ENCODE results near the gene TBC1D8. TPM values are rescaled to one million over a fixed set of nuclear protein-coding genes. Genes with fewer than 3 reads are reported as not detected.

The TBC1D8 gene
- total and polyA plus RNA-seq, 2 experiments from 2014 or later = 18.0 to 36.9 TPM

GRCh38 chr2:100968146-100969145 is 182.7 kb downstream of the TBC1D8 start (continued):
- TF ChIP-seq, protein P1, sequence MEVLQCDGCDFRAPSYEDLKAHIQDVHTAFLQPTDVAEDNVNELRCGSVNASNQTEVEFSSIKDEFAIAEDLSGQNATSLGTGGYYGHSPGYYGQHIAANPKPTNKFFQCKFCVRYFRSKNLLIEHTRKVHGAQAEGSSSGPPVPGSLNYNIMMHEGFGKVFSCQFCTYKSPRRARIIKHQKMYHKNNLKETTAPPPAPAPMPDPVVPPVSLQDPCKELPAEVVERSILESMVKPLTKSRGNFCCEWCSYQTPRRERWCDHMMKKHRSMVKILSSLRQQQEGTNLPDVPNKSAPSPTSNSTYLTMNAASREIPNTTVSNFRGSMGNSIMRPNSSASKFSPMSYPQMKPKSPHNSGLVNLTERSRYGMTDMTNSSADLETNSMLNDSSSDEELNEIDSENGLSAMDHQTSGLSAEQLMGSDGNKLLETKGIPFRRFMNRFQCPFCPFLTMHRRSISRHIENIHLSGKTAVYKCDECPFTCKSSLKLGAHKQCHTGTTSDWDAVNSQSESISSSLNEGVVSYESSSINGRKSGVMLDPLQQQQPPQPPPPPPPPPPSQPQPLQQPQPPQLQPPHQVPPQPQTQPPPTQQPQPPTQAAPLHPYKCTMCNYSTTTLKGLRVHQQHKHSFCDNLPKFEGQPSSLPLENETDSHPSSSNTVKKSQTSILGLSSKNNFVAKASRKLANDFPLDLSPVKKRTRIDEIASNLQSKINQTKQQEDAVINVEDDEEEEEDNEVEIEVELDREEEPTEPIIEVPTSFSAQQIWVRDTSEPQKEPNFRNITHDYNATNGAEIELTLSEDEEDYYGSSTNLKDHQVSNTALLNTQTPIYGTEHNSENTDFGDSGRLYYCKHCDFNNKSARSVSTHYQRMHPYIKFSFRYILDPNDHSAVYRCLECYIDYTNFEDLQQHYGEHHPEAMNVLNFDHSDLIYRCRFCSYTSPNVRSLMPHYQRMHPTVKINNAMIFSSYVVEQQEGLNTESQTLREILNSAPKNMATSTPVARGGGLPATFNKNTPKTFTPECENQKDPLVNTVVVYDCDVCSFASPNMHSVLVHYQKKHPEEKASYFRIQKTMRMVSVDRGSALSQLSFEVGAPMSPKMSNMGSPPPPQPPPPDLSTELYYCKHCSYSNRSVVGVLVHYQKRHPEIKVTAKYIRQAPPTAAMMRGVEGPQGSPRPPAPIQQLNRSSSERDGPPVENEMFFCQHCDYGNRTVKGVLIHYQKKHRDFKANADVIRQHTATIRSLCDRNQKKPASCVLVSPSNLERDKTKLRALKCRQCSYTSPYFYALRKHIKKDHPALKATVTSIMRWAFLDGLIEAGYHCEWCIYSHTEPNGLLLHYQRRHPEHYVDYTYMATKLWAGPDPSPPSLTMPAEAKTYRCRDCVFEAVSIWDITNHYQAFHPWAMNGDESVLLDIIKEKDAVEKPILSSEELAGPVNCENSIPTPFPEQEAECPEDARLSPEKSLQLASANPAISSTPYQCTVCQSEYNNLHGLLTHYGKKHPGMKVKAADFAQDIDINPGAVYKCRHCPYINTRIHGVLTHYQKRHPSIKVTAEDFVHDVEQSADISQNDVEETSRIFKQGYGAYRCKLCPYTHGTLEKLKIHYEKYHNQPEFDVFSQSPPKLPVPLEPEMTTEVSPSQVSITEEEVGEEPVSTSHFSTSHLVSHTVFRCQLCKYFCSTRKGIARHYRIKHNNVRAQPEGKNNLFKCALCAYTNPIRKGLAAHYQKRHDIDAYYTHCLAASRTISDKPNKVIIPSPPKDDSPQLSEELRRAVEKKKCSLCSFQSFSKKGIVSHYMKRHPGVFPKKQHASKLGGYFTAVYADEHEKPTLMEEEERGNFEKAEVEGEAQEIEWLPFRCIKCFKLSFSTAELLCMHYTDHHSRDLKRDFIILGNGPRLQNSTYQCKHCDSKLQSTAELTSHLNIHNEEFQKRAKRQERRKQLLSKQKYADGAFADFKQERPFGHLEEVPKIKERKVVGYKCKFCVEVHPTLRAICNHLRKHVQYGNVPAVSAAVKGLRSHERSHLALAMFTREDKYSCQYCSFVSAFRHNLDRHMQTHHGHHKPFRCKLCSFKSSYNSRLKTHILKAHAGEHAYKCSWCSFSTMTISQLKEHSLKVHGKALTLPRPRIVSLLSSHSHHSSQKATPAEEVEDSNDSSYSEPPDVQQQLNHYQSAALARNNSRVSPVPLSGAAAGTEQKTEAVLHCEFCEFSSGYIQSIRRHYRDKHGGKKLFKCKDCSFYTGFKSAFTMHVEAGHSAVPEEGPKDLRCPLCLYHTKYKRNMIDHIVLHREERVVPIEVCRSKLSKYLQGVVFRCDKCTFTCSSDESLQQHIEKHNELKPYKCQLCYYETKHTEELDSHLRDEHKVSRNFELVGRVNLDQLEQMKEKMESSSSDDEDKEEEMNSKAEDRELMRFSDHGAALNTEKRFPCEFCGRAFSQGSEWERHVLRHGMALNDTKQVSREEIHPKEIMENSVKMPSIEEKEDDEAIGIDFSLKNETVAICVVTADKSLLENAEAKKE (CRISPR knock-in tag; IDR thresholded peaks at IDR 0.05) = no peak
- no peak for TF ChIP-seq ZNF114 (CRISPR knock-in tag; IDR thresholded peaks at IDR 0.05)

DNA sequence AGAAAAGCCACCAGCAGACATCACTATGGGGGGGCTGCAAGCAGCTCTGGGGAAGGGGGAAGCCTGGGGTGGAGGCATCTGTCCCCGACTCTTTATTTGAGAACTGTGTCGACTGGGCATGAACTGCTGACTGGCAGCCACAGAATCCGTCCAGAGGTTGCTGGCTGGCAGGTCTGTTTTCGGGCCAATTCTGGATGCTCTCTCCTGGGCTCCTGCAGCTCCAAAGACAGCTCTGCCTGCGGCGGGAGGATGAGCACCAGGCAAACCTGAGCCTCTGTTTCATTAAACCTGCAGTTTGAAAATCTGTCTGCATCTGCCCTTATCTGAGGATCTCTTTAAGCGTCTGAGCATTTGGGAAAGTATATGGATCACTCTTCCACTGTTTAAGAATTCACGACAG is 183.5 kb downstream of the TBC1D8 start:
- Mint-ChIP-seq H3K4me1 (peaks cover 6% of the 10 kb centered on the region; the same call in 2 of the 3 replicates), H3K27me3 (ENCODE audit: insufficient read depth, low read depth, poor library complexity) (peaks cover 3% of the 10 kb centered on the region), H3K4me3 (no peak overlapping the region), H3K36me3 (ENCODE audit: low read depth) (no peaks in the 10 kb centered on the region), H3K27ac (no peak overlapping the region), H3K9me3 (no peaks in the 10 kb centered on the region)
- Histone ChIP-seq H3K36me3 (ENCODE audit: insufficient read depth) (no peaks in the 10 kb centered on the region), H3K9me2 (ENCODE audit: insufficient read depth) (peaks cover 8% of the 10 kb centered on the region; the same call in 1 of the 2 replicates), H3K27me3 (ENCODE audit: insufficient read depth) (no peaks in the 10 kb centered on the region), H3K4me2 (no peak overlapping the region), H3F3A (replicated peaks; ENCODE audit: low read depth) (no peaks in the 10 kb centered on the region), H3K27ac (ENCODE audit: low read depth) (no peak overlapping the region), H3K4me1 (ENCODE audit: insufficient read depth) (no peaks in the 10 kb centered on the region), H2AFZ (no peak overlapping the region), H4K20me1 (replicated peaks; ENCODE audit: insufficient read depth) (no peaks in the 10 kb centered on the region), H3K4me3 (no peak overlapping the region), H3K79me2 (replicated peaks; ENCODE audit: insufficient read depth) (no peaks in the 10 kb centered on the region)
- ATAC-seq (no peak), DNase-seq (ENCODE audit: low spot score) (no peak)
- no peak for TF ChIP-seq CTCF (conservative IDR thresholded peaks at IDR 0.05; ENCODE audit: low read depth in 2 of 2)
- no peak for TF ChIP-seq ZNF114 (CRISPR knock-in tag; IDR thresholded peaks at IDR 0.05)
- no peak for TF ChIP-seq EZH2phosphoT487 (IDR thresholded peaks at IDR 0.05; ENCODE audit: unreplicated experiment)
- no peak for TF ChIP-seq POLR2AphosphoS5 (IDR thresholded peaks at IDR 0.05; ENCODE audit: low read depth)

All from GM23338 (cell line).